ENCODE measurements around the gene ALG10. TPM values are rescaled to one million over a fixed set of nuclear protein-coding genes. Genes with fewer than 3 reads are reported as not detected.
"Not testable (repeated sequence)": the region's sequence is repeated elsewhere in the genome, so short reads cannot be mapped to it uniquely, and the experiment has no call there.

Gene ALG10
- total and polyA plus RNA-seq, 2 experiments from 2014 or later, result 0.88 to 7.9 TPM

DNA sequence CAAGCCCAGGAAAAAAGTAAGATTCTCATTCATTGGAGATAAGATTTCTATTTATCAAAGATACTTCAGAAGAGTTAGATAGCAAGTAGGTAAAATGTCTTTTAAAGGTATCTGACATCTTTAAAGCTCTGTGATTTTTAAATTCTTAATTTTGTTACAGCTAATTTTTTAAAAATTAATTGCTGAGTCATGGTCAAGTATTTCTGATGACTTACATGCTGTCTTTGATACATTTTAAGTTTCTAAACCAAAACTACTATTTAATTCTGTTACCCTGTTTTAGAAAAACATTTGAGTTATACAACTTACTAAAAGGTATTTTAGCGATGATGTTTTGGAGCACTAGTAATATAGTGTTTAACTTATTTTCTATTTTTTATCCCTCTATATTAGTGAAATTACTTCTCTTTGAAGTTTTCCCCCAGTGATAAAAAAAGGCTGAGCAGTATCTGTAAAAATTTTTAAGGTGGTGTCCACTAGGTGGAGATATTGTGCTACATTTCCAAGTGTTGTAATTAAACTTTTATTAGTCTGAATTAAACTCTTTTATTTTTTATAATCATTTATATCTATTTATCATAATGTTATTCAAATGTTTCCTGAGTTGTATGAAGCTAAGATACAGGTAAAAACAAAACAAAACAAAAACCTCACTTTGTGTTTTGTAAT lies 11.5 kb downstream of the ALG10 start:
- WGBS (ENCODE audit: low lambda C conversion rate, missing lambda C conversion rate), result 32% methylated on average over 1 of the region's 1 CpG
- H3K9me2 ChIP-seq (replicated peaks; ENCODE audit: insufficient read depth), result no peaks in the 10 kb centered on the region
- H2AFZ ChIP-seq, result no peak overlapping the region
- peak; percentile 40 for DNase-seq (ENCODE audit: low spot score)
- H3K79me2 ChIP-seq, result no peaks in the 10 kb centered on the region
- no peak overlapping the region for H3K4me3 ChIP-seq
- TF ChIP-seq, protein P1, sequence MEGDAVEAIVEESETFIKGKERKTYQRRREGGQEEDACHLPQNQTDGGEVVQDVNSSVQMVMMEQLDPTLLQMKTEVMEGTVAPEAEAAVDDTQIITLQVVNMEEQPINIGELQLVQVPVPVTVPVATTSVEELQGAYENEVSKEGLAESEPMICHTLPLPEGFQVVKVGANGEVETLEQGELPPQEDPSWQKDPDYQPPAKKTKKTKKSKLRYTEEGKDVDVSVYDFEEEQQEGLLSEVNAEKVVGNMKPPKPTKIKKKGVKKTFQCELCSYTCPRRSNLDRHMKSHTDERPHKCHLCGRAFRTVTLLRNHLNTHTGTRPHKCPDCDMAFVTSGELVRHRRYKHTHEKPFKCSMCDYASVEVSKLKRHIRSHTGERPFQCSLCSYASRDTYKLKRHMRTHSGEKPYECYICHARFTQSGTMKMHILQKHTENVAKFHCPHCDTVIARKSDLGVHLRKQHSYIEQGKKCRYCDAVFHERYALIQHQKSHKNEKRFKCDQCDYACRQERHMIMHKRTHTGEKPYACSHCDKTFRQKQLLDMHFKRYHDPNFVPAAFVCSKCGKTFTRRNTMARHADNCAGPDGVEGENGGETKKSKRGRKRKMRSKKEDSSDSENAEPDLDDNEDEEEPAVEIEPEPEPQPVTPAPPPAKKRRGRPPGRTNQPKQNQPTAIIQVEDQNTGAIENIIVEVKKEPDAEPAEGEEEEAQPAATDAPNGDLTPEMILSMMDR (IDR thresholded peaks at IDR 0.05; ENCODE audit: poor library complexity), result peak; percentile 56
- TF ChIP-seq EZH2phosphoT487 (IDR thresholded peaks at IDR 0.05; ENCODE audit: low read depth, severe bottlenecking, unreplicated experiment) (no peak), EZH2 (IDR thresholded peaks at IDR 0.05; ENCODE audit: borderline replicate concordance) (no peak)
- no peaks in the 10 kb centered on the region for H3K27me3 ChIP-seq
- no peaks in the 10 kb centered on the region for H4K20me1 ChIP-seq (ENCODE audit: insufficient read depth, poor library complexity, severe bottlenecking)
- no peak overlapping the region for H3K4me2 ChIP-seq
- no peak overlapping the region for H3K27ac ChIP-seq
- H3K9me3 ChIP-seq (ENCODE audit: low read depth), result no peaks in the 10 kb centered on the region
- H3K36me3 ChIP-seq (replicated peaks; ENCODE audit: insufficient read depth, low read depth), result no peaks in the 10 kb centered on the region
- H3K4me1 ChIP-seq (ENCODE audit: insufficient read depth), result no peaks in the 10 kb centered on the region

DNA sequence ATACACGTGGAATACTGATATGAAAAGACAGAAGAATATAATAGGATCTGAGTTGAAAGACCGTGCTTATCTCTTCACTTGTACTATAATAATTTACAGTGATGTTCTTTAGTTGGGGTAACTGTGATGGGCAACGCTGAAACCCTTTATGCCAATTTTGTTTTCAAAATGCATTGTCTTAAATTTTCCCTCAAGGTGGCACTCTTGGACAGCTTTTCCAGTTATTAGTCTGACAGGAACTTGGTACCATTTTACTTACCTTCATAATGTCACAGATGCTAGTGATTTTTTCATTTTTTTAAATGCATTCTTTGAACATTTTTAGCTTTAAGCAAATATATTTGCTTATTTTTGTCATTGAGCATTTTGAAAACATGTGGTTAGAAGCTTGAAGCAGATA lies 16.1 kb downstream of the ALG10 start:
- not testable (repeated sequence) for H4K20me1 ChIP-seq (ENCODE audit: insufficient read depth, poor library complexity, severe bottlenecking); H2AFZ ChIP-seq; DNase-seq (ENCODE audit: low spot score); H3K36me3 ChIP-seq (replicated peaks; ENCODE audit: insufficient read depth, low read depth); H3K79me2 ChIP-seq; H3K27me3 ChIP-seq; H3K4me2 ChIP-seq; H3K9me3 ChIP-seq (ENCODE audit: low read depth); H3K9me2 ChIP-seq (replicated peaks; ENCODE audit: insufficient read depth); H3K27ac ChIP-seq; H3K4me1 ChIP-seq (ENCODE audit: insufficient read depth); H3K4me3 ChIP-seq
- TF ChIP-seq, protein P1 (IDR thresholded peaks at IDR 0.05; ENCODE audit: poor library complexity), result peak; percentile 12
- 80% methylated on average over 3 of the region's 3 CpGs for WGBS (ENCODE audit: low lambda C conversion rate, missing lambda C conversion rate)

DNA sequence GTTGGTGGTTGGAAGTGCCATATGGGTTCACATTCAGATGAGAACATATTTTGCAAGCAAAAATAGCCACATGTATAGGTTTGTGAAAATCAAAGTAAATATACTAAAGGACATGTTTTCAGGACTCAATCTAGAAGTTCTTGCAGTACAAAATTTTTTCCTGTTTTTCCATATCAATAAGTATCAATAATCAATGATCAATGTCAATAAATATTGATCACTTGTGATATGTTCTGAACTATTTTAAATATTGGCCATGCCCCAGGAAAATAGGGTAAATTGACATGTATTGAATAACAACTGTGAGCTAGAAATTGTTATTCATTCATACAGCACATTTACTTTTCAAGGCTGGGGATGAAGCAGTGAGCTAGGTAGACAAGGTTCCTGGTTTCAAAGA lies 24.3 kb downstream of the ALG10 start:
- no peaks in the 10 kb centered on the region for H3K9me3 ChIP-seq (ENCODE audit: low read depth)
- no peaks in the 10 kb centered on the region for H3K9me2 ChIP-seq (replicated peaks; ENCODE audit: insufficient read depth)
- H3K36me3 ChIP-seq (replicated peaks; ENCODE audit: insufficient read depth, low read depth), result no peaks in the 10 kb centered on the region
- no peaks in the 10 kb centered on the region for H4K20me1 ChIP-seq (ENCODE audit: insufficient read depth, poor library complexity, severe bottlenecking)
- H2AFZ ChIP-seq, result no peak overlapping the region
- DNase-seq (ENCODE audit: low spot score), result no peak
- no peak for TF ChIP-seq EZH2 (IDR thresholded peaks at IDR 0.05; ENCODE audit: borderline replicate concordance)
- H3K27me3 ChIP-seq, result no peaks in the 10 kb centered on the region
- no peaks in the 10 kb centered on the region for H3K4me1 ChIP-seq (ENCODE audit: insufficient read depth)
- H3K4me2 ChIP-seq, result no peak overlapping the region
- H3K4me3 ChIP-seq, result no peak overlapping the region
- H3K27ac ChIP-seq, result no peak overlapping the region
- H3K79me2 ChIP-seq, result no peaks in the 10 kb centered on the region

DNA sequence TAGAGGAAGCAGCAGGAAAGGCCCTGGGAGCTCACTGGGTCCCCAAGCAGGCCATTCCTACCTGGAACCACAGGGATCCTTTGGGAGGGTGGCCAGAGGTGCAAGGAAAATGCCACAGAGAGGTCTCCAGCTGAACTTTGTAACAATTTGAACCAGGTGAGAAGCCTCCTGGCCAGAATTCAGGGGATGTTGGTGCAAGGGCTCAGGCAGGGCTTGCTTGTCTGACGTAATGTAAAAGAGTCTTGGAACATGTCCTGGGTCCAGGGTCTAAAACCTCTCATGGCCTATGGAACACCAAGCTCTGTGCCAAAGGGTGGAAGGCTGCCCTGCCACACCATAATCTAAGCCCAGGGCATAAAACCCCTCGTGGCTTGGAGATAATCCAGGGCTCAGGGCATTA lies 25.6 kb downstream of the ALG10 start:
- H3K79me2 ChIP-seq; H3K36me3 ChIP-seq (replicated peaks; ENCODE audit: insufficient read depth, low read depth); H3K9me3 ChIP-seq (ENCODE audit: low read depth); H3K4me2 ChIP-seq; H3K4me1 ChIP-seq (ENCODE audit: insufficient read depth); H2AFZ ChIP-seq; H3K27me3 ChIP-seq; H3K27ac ChIP-seq; H3K4me3 ChIP-seq; H3K9me2 ChIP-seq (replicated peaks; ENCODE audit: insufficient read depth); H4K20me1 ChIP-seq (ENCODE audit: insufficient read depth, poor library complexity, severe bottlenecking); DNase-seq (ENCODE audit: low spot score): not testable (repeated sequence)
- WGBS (ENCODE audit: low lambda C conversion rate, missing lambda C conversion rate), result 66% methylated on average over 2 of the region's 2 CpGs
